Naive thymus-derived CD8-positive, alpha-beta T cell (primary cell): Measurements from ENCODE around the gene ZBP1. TPM values are rescaled to one million over a fixed set of nuclear protein-coding genes. Genes with fewer than 3 reads are reported as not detected.
A peak's percentile ranks its signal among the peaks of the same experiment; 100 is the strongest.

Experiments used
- ATAC-seq, 2 donors: fragments of 150-1000 bp; cut with Tn5 transposase in 1 of 2; sonication (Bioruptor Pico), chemical (Tn5 transposase) in 1 of 2; 1 replicate in 1 of 2; 2 replicates in 1 of 2; pipeline ENCODE4 v1.10.0; 2021; ENCODE audit warnings: mild to moderate bottlenecking in 2 of 2, moderate library complexity in 2 of 2
- POLR2A ChIA-PET: fragments of 350-600 bp; sonication (Branson Sonifier 250); formaldehyde crosslinking; loops from one replicate; lab custom pipeline; 2021; ENCODE audit warnings: antibody characterized with exemption; lab: Charles Lee
- DNase-seq, 10 donors: peaks; one replicate each; pipeline versions ENCODE4 v3.0.0 to v3.0.0-alpha.2; 2020 to 2022
- H3K27ac Mint-ChIP-seq, 10 donors: one replicate each; pipeline ENCODE4 v1.8.0; 2020 to 2022; ENCODE audit warnings: mild to moderate bottlenecking in 10 of 10, mixed read lengths in 10 of 10, moderate library complexity in 4 of 10, inconsistent platforms in 1 of 10
- H3K27me3 Mint-ChIP-seq, 5 donors: one replicate each; pipeline ENCODE4 v1.8.0; 2021 to 2022; ENCODE audit warnings: mixed read lengths in 5 of 5
- H3K36me3 Mint-ChIP-seq, 3 donors: one replicate each; pipeline ENCODE4 v1.8.0; 2020 to 2022; ENCODE audit warnings: mixed read lengths in 3 of 3, mild to moderate bottlenecking in 2 of 3, inconsistent platforms in 1 of 3
- H3K4me1 Mint-ChIP-seq, 4 donors: one replicate each; pipeline ENCODE4 v1.8.0; 2021 to 2022; ENCODE audit warnings: mixed read lengths in 4 of 4
- H3K4me3 Mint-ChIP-seq, 10 donors: one replicate each; pipeline ENCODE4 v1.8.0; 2020 to 2022; ENCODE audit warnings: mild to moderate bottlenecking in 10 of 10, mixed read lengths in 10 of 10, moderate library complexity in 6 of 10, inconsistent platforms in 1 of 10
- H3K9me3 Mint-ChIP-seq, 9 donors: one replicate each; pipeline ENCODE4 v1.8.0; 2020 to 2022; ENCODE audit warnings: mixed read lengths in 9 of 9, mild to moderate bottlenecking in 3 of 9, inconsistent platforms in 1 of 9, moderate library complexity in 1 of 9
- polyA plus RNA-seq, 3 donors: library from polyadenylated mRNA; unstranded; fragments of 300-500 nt; fragmentation: Illumina TruSeq; gene quantifications; one replicate each; pipeline ENCODE4 v1.2.3, GENCODE V29; 2021
- total RNA-seq, 8 experiments: library from RNA in 2 of 8; stranded (reverse) in 2 of 8; gene quantifications; one replicate each; pipeline ENCODE4 v1.2.3 and lab custom pipeline; 2021 to 2026

The ZBP1 gene
- 10 to 100 TPM; 10.2 to 10.5 TPM for total RNA-seq
- polyA plus RNA-seq = 10 to 100 TPM in 1 of 3 donors, 1 to 10 TPM in 2; 6.2 to 10.9 (median 6.4) TPM
- total RNA-seq (lab: John Stamatoyannopoulos, UW) = 0 to 20.7 (median 4.7) reads per million in 6 experiments

GRCh38 chr20:57620274-57620990, at the start of gene ZBP1:
TSS of gene ZBP1 (minus strand) at chr20:57620426. CDS start at chr20:57620295, 131 bp downstream.
- peaks cover 27 to 91% (median 74%) of the 10 kb centered on the region in 4 donors for H3K4me1 Mint-ChIP-seq
- peaks cover 0 to 13% (median 4%) of the 10 kb centered on the region in 9 donors for H3K9me3 Mint-ChIP-seq
- H3K36me3 Mint-ChIP-seq = peaks cover 6 to 18% (median 16%) of the 10 kb centered on the region in 3 donors
- peak within 1 kb of the TSS; percentile 96 to 99 (median 97) for H3K27ac Mint-ChIP-seq
- no peaks in the 10 kb centered on the region for H3K27me3 Mint-ChIP-seq
- peak within 1 kb of the TSS; percentile 81 to 93 (median 86) for H3K4me3 Mint-ChIP-seq
- DNase-seq (peak in 8 of 10 donors; percentile 38 to 69 (median 50)), ATAC-seq (peak; percentile 43 to 44)
- POLR2A ChIA-PET = interaction anchor here (1.2 to 9.3 kb wide), 12 partner anchors 9 to 227 kb away, joined by 3 to 239 read pairs (median 8); no protein-coding TSS in a partner anchor

- peaks cover 9 to 29% (median 18%) of the 10 kb centered on the region in 4 donors for H3K4me1 Mint-ChIP-seq
- H3K36me3 Mint-ChIP-seq = no peaks in the 10 kb centered on the region
- H3K9me3 Mint-ChIP-seq = no peaks in the 10 kb centered on the region
- H3K27ac Mint-ChIP-seq = peak overlapping the region in 1 of 10 donors; percentile 90
- peaks cover 0 to 1% (median 0%) of the 10 kb centered on the region in 5 donors for H3K27me3 Mint-ChIP-seq
- H3K4me3 Mint-ChIP-seq = no peak overlapping the region
- ATAC-seq = no peak
- POLR2A ChIA-PET = no interaction called here
- no peak for DNase-seq
These were observed 49.4 kb upstream of the ZBP1 start for GRCh38 chr20:57669632-57670031.

- no peaks in the 10 kb centered on the region for H3K27me3 Mint-ChIP-seq
- POLR2A ChIA-PET = interaction anchor here (0.9 to 1.2 kb wide), 2 partner anchors 9 to 13 kb away, joined by 3 to 4 read pairs; no protein-coding TSS in a partner anchor
- peak overlapping the region in 9 of 10 donors; percentile 60 to 93 (median 88) for H3K27ac Mint-ChIP-seq
- no peaks in the 10 kb centered on the region for H3K36me3 Mint-ChIP-seq
- peaks cover 8 to 20% (median 18%) of the 10 kb centered on the region in 4 donors for H3K4me1 Mint-ChIP-seq
- DNase-seq (peak in 1 of 10 donors; percentile 15), ATAC-seq (peak; percentile 39 to 59)
- H3K9me3 Mint-ChIP-seq = no peaks in the 10 kb centered on the region
- H3K4me3 Mint-ChIP-seq = peak overlapping the region in 6 of 10 donors; percentile 51 to 62 (median 60)
These were observed 47.9 kb upstream of the ZBP1 start for GRCh38 chr20:57667924-57668782.

GRCh38 chr20:57667388-57667787, 47.2 kb upstream of the ZBP1 start:
- DNase-seq = no peak
- Mint-ChIP-seq H3K27me3 (no peaks in the 10 kb centered on the region), H3K4me1 (peaks cover 7 to 25% (median 17%) of the 10 kb centered on the region in 4 donors), H3K36me3 (no peaks in the 10 kb centered on the region), H3K9me3 (no peaks in the 10 kb centered on the region), H3K4me3 (no peak overlapping the region), H3K27ac (peak overlapping the region in 2 of 10 donors; percentile 82 to 92)
- POLR2A ChIA-PET = interaction anchor here (0.9 kb wide), 1 partner anchor 12 kb away, joined by 3 read pairs; no protein-coding TSS in a partner anchor
- no peak for ATAC-seq

GRCh38 chr20:57666834-57667157, 46.6 kb upstream of the ZBP1 start:
- peaks cover 7 to 25% (median 14%) of the 10 kb centered on the region in 4 donors for H3K4me1 Mint-ChIP-seq
- no peak for DNase-seq
- POLR2A ChIA-PET = interaction anchor here (0.9 kb wide), 1 partner anchor 45 kb away, joined by 3 read pairs; no protein-coding TSS in a partner anchor
- H3K4me3 Mint-ChIP-seq = no peak overlapping the region
- no peaks in the 10 kb centered on the region for H3K9me3 Mint-ChIP-seq
- no peak for ATAC-seq
- no peaks in the 10 kb centered on the region for H3K27me3 Mint-ChIP-seq
- peak overlapping the region in 1 of 10 donors; percentile 68 for H3K27ac Mint-ChIP-seq
- H3K36me3 Mint-ChIP-seq = no peaks in the 10 kb centered on the region

GRCh38 chr20:57666106-57666833, 46.0 kb upstream of the ZBP1 start:
- H3K9me3 Mint-ChIP-seq = no peaks in the 10 kb centered on the region
- peaks cover 7 to 25% (median 11%) of the 10 kb centered on the region in 4 donors for H3K4me1 Mint-ChIP-seq
- no peak overlapping the region for H3K4me3 Mint-ChIP-seq
- H3K36me3 Mint-ChIP-seq = no peaks in the 10 kb centered on the region
- ATAC-seq (no peak), DNase-seq (peak in 1 of 10 donors; percentile 24)
- no peaks in the 10 kb centered on the region for H3K27me3 Mint-ChIP-seq
- POLR2A ChIA-PET = interaction anchor here (0.9 kb wide), 1 partner anchor 45 kb away, joined by 3 read pairs; no protein-coding TSS in a partner anchor
- peak overlapping the region in 3 of 10 donors; percentile 33 to 82 (median 51) for H3K27ac Mint-ChIP-seq

GRCh38 chr20:57665589-57665971, 45.4 kb upstream of the ZBP1 start:
- Mint-ChIP-seq H3K27ac (peak overlapping the region in 2 of 10 donors; percentile 33 to 37), H3K9me3 (no peaks in the 10 kb centered on the region), H3K4me1 (peaks cover 7 to 27% (median 11%) of the 10 kb centered on the region in 4 donors), H3K27me3 (no peaks in the 10 kb centered on the region), H3K36me3 (no peaks in the 10 kb centered on the region), H3K4me3 (no peak overlapping the region)
- POLR2A ChIA-PET = interaction anchor here (1.2 kb wide), 1 partner anchor 38 kb away, joined by 3 read pairs; no protein-coding TSS in a partner anchor
- ATAC-seq (no peak), DNase-seq (peak in 1 of 10 donors; percentile 26)

GRCh38 chr20:57664924-57665588, 44.8 kb upstream of the ZBP1 start:
- ATAC-seq (no peak), DNase-seq (peak in 1 of 10 donors; percentile 32)
- POLR2A ChIA-PET = interaction anchor here (1.2 kb wide), 1 partner anchor 37 kb away, joined by 3 read pairs; no protein-coding TSS in a partner anchor
- H3K4me3 Mint-ChIP-seq = no peak overlapping the region
- H3K4me1 Mint-ChIP-seq = peaks cover 7 to 32% (median 12%) of the 10 kb centered on the region in 4 donors
- no peaks in the 10 kb centered on the region for H3K36me3 Mint-ChIP-seq
- no peaks in the 10 kb centered on the region for H3K9me3 Mint-ChIP-seq
- H3K27ac Mint-ChIP-seq = peak overlapping the region in 1 of 10 donors; percentile 5
- H3K27me3 Mint-ChIP-seq = no peaks in the 10 kb centered on the region

- no peaks in the 10 kb centered on the region for H3K36me3 Mint-ChIP-seq
These were observed 44.2 kb upstream of the ZBP1 start for GRCh38 chr20:57664476-57664875.

GRCh38 chr20:57663681-57664451, 43.6 kb upstream of the ZBP1 start:
- Mint-ChIP-seq H3K27ac (no peak overlapping the region), H3K4me3 (no peak overlapping the region), H3K27me3 (no peaks in the 10 kb centered on the region), H3K36me3 (no peaks in the 10 kb centered on the region), H3K9me3 (no peaks in the 10 kb centered on the region), H3K4me1 (peaks cover 11 to 39% (median 21%) of the 10 kb centered on the region in 4 donors)
- ATAC-seq (no peak), DNase-seq (no peak)
- POLR2A ChIA-PET = no interaction called here

More at GRCh38 chr20:57664476-57664875, 44.2 kb upstream of the ZBP1 start:
- ATAC-seq (no peak), DNase-seq (no peak)
- H3K4me3 Mint-ChIP-seq = no peak overlapping the region
- no peaks in the 10 kb centered on the region for H3K27me3 Mint-ChIP-seq
- POLR2A ChIA-PET = interaction anchor here (1.2 kb wide), 1 partner anchor 37 kb away, joined by 3 read pairs; no protein-coding TSS in a partner anchor
- H3K27ac Mint-ChIP-seq = peak overlapping the region in 1 of 10 donors; percentile 5
- H3K4me1 Mint-ChIP-seq = peaks cover 7 to 36% (median 15%) of the 10 kb centered on the region in 4 donors
- no peaks in the 10 kb centered on the region for H3K9me3 Mint-ChIP-seq
